A549 (cell line): ENCODE measurements around the gene TRAPPC2L. TPM values are rescaled to one million over a fixed set of nuclear protein-coding genes. Genes with fewer than 3 reads are reported as not detected.
A peak's percentile ranks its signal among the peaks of the same experiment; 100 is the strongest.

Source experiments
- ATAC-seq, 2 experiments: fragments of 200-7000 bp in 1 of 2; fragments of >200 bp in 1 of 2; cut with Nextera tagmentation in 1 of 2; cut with Tn5 transposase in 1 of 2; 3 replicates each; pipeline versions ENCODE4 v1.8.0 to v1.9.1; 2018 to 2020; ENCODE audit warnings: mild to moderate bottlenecking in 1 of 2, moderate library complexity in 1 of 2
- CTCF ChIA-PET: fragments of 300-600 bp; sonication (Branson Sonifier 250); formaldehyde crosslinking; extraction: SDS; loops from one replicate; lab custom pipeline; 2021; ENCODE audit warnings: antibody characterized with exemption, inconsistent platforms; lab: Yijun Ruan, JAX
- POLR2A ChIA-PET: fragments of 350-600 bp; formaldehyde crosslinking; extraction: SDS; loops from one replicate; lab custom pipeline; 2021; ENCODE audit warnings: antibody characterized with exemption, inconsistent platforms; lab: Yijun Ruan, JAX
- DNase-seq, 2 experiments: peaks; one replicate each; pipeline versions ENCODE4 v3.0.0 to v3.0.0-alpha.2; 2011 to 2016; ENCODE audit warnings: low read depth in 1 of 2, low spot score in 1 of 2
- FAIRE-seq: peaks from 2 replicates; lab custom pipeline; 2011; peaks lifted over from hg19 to GRCh38; lab: Jason Lieb, UNC
- H3K27ac ChIP-seq, 2 experiments: fragments of >200 bp; sonication (Bioruptor Twin); formaldehyde crosslinking; 3 replicates each; pipeline ENCODE4 v1.5.1; 2016 to 2017
- H3K4me1 ChIP-seq: fragments of >200 bp; sonication (Bioruptor Twin); formaldehyde crosslinking; 3 replicates; pipeline ENCODE4 v1.6.1; 2016
- H3K4me2 ChIP-seq: fragments of >200 bp; sonication (Bioruptor Twin); formaldehyde crosslinking; 3 replicates; pipeline ENCODE4 v1.6.1; 2016
- H3K4me3 ChIP-seq: fragments of >200 bp; sonication (Bioruptor Twin); formaldehyde crosslinking; 3 replicates; pipeline ENCODE4 v1.5.1; 2016
- H3K9me3 ChIP-seq: fragments of >200 bp; sonication (Bioruptor Twin); formaldehyde crosslinking; 3 replicates; pipeline ENCODE4 v1.6.1; 2016
- BCL3 ChIP-seq: fragments of >200 bp; sonication (Bioruptor Twin); formaldehyde crosslinking; IDR thresholded peaks from 3 replicates; pipeline ENCODE4 v1.6.1; 2016
- CHD4 ChIP-seq: fragments of 200-600 bp; sonication (generic); IDR thresholded peaks from 2 replicates; pipeline ENCODE4 v1.6.1; 2016; ENCODE audit warnings: antibody characterized with exemption, mild to moderate bottlenecking, borderline replicate concordance
- E2F6 ChIP-seq: IDR thresholded peaks from 2 replicates; pipeline ENCODE4 v1.6.1; 2012; ENCODE audit warnings: low read depth, borderline replicate concordance
- FOSL2 ChIP-seq, 2 experiments: fragments of 450-650 bp in 1 of 2; fragments of >200 bp in 1 of 2; sonication (Bioruptor Twin) in 1 of 2; formaldehyde crosslinking; IDR thresholded peaks; 2 replicates each; pipeline versions ENCODE4 v1.5.0 to v1.6.1; 2016 to 2020; ENCODE audit warnings: mild to moderate bottlenecking in 1 of 2, moderate library complexity in 1 of 2
- FOXS1 ChIP-seq: fragments of 250-450 bp; sonication (Bioruptor Pico); IDR thresholded peaks from 2 replicates; pipeline ENCODE4 v1.5.0; 2020; ENCODE audit warnings: mild to moderate bottlenecking, moderate library complexity
- HDAC2 ChIP-seq: fragments of 200-600 bp; sonication (generic); IDR thresholded peaks from 2 replicates; pipeline ENCODE4 v1.6.1; 2016
- HOXA7 ChIP-seq: fragments of 250-450 bp; sonication (Bioruptor Pico); IDR thresholded peaks from 2 replicates; pipeline ENCODE4 v1.5.0; 2020; ENCODE audit warnings: mild to moderate bottlenecking, moderate library complexity
- HOXB5 ChIP-seq: fragments of 250-450 bp; sonication (Bioruptor Pico); IDR thresholded peaks from 2 replicates; pipeline ENCODE4 v1.5.0; 2020; ENCODE audit warnings: mild to moderate bottlenecking, moderate library complexity
- JUN ChIP-seq, 2 experiments: fragments of >200 bp; sonication (Bioruptor Twin); formaldehyde crosslinking; IDR thresholded peaks; 2 replicates in 1 of 2; 3 replicates in 1 of 2; pipeline ENCODE4 v1.6.1; 2016 to 2017
- MAZ ChIP-seq: fragments of 150-350 bp; IDR thresholded peaks from 2 replicates; pipeline ENCODE4 v1.6.1; 2014; ENCODE audit warnings: antibody characterized with exemption, low read depth, low read length, borderline replicate concordance
- NFE2L2 ChIP-seq: fragments of 150-350 bp; conservative IDR thresholded peaks from 2 replicates; pipeline ENCODE4 v1.6.1; 2014; ENCODE audit warnings: low read length
- POLR2A ChIP-seq: IDR thresholded peaks from 2 replicates; pipeline ENCODE4 v1.6.1; 2012; ENCODE audit warnings: mild to moderate bottlenecking, low read length
- RCOR1 ChIP-seq: fragments of 150-350 bp; IDR thresholded peaks from 2 replicates; pipeline ENCODE4 v1.6.1; 2014; ENCODE audit warnings: antibody characterized with exemption, low read length, low read depth
- REST ChIP-seq: fragments of 200-600 bp; sonication (generic); IDR thresholded peaks from 2 replicates; pipeline ENCODE4 v1.6.1; 2016; ENCODE audit warnings: antibody characterized with exemption, mild to moderate bottlenecking, moderate library complexity
- RFX5 ChIP-seq: fragments of 450-650 bp; IDR thresholded peaks from 2 replicates; pipeline ENCODE4 v1.7.1; 2014; ENCODE audit warnings: antibody characterized with exemption, mild to moderate bottlenecking, moderate library complexity
- WGBS: methylation state at CpG from one replicate; pipeline ENCODE4 v1.1.6; 2017; ENCODE audit errors: missing lambda C conversion rate; 5-methylcytosine and 5-hydroxymethylcytosine counted together
- polyA plus RNA-seq, 4 experiments: library from polyadenylated mRNA; depleted of rRNA in 3 of 4; stranded (reverse); fragments of >200 nt; fragmentation: RNase III in 1 of 4; extraction: RNeasy Plus Mini Kit Qiagen cat#74134 plus additional on column Dnase treatment in 1 of 4; gene quantifications; 2 replicates in 3 of 4; 3 replicates in 1 of 4; pipeline ENCODE4 v1.2.3, GENCODE V29; 2011 to 2017
- TF ChIP-seq, protein P1 (sequence below): fragments of >200 bp; sonication (Bioruptor Twin); formaldehyde crosslinking; IDR thresholded peaks from 2 replicates; pipeline ENCODE4 v1.6.1; 2016
- TF ChIP-seq, protein P2 (sequence below): IDR thresholded peaks from 2 replicates; pipeline ENCODE4 v1.6.1; 2012

The TRAPPC2L gene
- polyA plus RNA-seq, 2 of the 4 experiments (the other 2 are of a cell fraction), result 70.3 to 80.2 TPM

DNA sequence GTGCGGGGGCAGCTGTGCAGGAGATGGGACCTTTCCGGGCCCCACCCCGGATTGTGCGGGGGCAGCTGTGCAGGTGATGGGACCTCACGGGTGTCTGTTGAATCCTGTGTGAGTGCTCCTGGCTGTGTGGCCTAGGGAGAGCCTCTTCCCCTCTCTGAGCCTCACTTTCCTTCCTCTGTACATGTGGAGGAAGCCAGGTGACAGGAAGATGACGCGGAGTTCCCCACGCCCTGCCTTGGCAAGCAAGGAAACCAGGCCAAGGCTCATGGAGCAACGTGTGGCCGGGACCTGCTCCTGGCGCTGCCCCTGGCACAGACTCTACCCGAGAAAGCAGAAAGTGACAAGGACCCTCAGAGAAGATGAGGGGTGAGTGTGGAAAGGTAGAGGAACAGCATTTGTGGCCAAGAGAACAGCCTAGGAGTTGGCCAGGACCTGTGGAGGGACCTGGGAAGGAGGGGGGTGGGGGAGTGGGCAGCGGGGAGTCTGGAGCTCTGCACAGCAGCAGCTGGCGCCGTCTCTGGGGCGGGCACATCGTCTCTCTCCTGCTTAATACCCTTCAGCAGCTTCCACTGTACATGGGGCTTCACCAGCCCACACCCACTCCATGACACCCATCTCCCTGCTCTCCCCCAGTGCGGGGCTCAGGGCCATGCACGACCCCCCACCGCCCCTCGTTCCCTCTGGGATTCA, 47.9 kb downstream of the TRAPPC2L start:
- FAIRE-seq (no peak), DNase-seq (no peak), ATAC-seq (no peak; a peak in 1 of 6 replicates)
- ChIA-PET CTCF (no interaction called here), POLR2A (interaction anchor here (0.8 kb wide), 1 partner anchor 48 kb away, joined by 3 read pairs; the partner anchor contains the start of genes GALNS and TRAPPC2L)
- TF ChIP-seq NFE2L2 (no peak), REST (no peak), POLR2A (no peak), JUN (IDR thresholded peaks at IDR 0.05) (no peak), BCL3 (no peak), MAZ (no peak), RCOR1 (no peak), HOXA7 (CRISPR knock-in tag) (no peak), CHD4 (no peak), FOXS1 (no peak), FOSL2 (IDR thresholded peaks at IDR 0.05) (no peak), FOSL2 (CRISPR knock-in tag; IDR thresholded peaks at IDR 0.05) (no peak), E2F6 (no peak)
- Histone ChIP-seq H3K27ac (peak overlapping the region in 1 of 2 experiments; percentile 59; a peak in 1 of 6 replicates), H3K9me3 (no peaks in the 10 kb centered on the region), H3K4me1 (peaks cover 5% of the 10 kb centered on the region; the same call in 1 of the 3 replicates), H3K4me3 (no peak overlapping the region), H3K4me2 (no peak overlapping the region)
- 81% methylated on average over 16 of the region's 21 CpGs for WGBS

DNA sequence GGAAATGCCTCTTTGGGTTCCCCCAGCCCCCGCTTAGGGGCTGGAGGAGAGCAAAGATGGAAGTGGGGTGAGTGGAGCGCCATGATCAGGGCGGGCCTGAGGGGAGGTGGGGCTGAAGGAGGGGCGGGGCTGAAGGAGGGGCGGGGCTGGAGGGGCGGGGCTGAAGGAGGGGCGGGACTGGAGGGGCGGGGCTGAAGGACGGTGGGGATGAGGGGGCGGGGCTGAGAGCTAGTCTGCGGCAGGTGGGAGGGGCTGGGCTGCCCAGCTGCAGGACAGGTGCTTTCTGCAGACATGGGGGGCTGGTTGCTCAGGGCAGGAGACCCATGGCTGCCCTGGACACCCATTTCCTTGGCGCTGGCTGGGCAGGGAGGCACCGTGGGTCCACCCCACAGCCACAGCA, 48.6 kb downstream of the TRAPPC2L start:
- ChIA-PET POLR2A (no interaction called here), CTCF (no interaction called here)
- no peak overlapping the region for H3K4me2 ChIP-seq
- H3K9me3 ChIP-seq, result no peaks in the 10 kb centered on the region
- no peak overlapping the region for H3K4me3 ChIP-seq
- H3K4me1 ChIP-seq, result peaks cover 5% of the 10 kb centered on the region; the same call in 1 of the 3 replicates
- TF ChIP-seq RFX5 (no peak), HDAC2 (no peak), HOXA7 (CRISPR knock-in tag) (no peak), CHD4 (no peak), HOXB5 (CRISPR knock-in tag) (no peak)
- TF ChIP-seq, protein P1, sequence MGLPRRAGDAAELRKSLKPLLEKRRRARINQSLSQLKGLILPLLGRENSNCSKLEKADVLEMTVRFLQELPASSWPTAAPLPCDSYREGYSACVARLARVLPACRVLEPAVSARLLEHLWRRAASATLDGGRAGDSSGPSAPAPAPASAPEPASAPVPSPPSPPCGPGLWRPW, result no peak
- TF ChIP-seq, protein P2, sequence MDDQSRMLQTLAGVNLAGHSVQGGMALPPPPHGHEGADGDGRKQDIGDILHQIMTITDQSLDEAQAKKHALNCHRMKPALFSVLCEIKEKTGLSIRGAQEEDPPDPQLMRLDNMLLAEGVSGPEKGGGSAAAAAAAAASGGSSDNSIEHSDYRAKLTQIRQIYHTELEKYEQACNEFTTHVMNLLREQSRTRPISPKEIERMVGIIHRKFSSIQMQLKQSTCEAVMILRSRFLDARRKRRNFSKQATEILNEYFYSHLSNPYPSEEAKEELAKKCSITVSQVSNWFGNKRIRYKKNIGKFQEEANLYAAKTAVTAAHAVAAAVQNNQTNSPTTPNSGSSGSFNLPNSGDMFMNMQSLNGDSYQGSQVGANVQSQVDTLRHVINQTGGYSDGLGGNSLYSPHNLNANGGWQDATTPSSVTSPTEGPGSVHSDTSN, result no peak
- peak; percentile 7 to 57; a peak in 3 of 6 replicates for ATAC-seq
- DNase-seq, result peak; percentile 32 to 42
- 22% methylated on average over 4 of the region's 13 CpGs for WGBS
- FAIRE-seq, result no peak
- peak overlapping the region in 1 of 2 experiments; percentile 59; a peak in 1 of 6 replicates for H3K27ac ChIP-seq
